ENCODE measurements around the gene PDAP1.

Gene PDAP1

GRCh38 chr7:99404977-99405320 lies 3.4 kb downstream of the PDAP1 start:
- intact Hi-C loops (cut with DNase I; ENCODE audit: low total_unique reads) = no loop called here
- DNase-seq = no peak
- no peak overlapping the region for H3K4me3 ChIP-seq
- H3K36me3 ChIP-seq = peaks cover 33 to 50% (median 44%) of the 10 kb centered on the region in 3 donors
- H3K4me1 ChIP-seq = peaks cover 0 to 45% (median 38%) of the 10 kb centered on the region in 4 donors
- no peaks in the 10 kb centered on the region for H3K9me3 ChIP-seq
- no peaks in the 10 kb centered on the region for H3K27me3 ChIP-seq
- TF ChIP-seq, protein P1, sequence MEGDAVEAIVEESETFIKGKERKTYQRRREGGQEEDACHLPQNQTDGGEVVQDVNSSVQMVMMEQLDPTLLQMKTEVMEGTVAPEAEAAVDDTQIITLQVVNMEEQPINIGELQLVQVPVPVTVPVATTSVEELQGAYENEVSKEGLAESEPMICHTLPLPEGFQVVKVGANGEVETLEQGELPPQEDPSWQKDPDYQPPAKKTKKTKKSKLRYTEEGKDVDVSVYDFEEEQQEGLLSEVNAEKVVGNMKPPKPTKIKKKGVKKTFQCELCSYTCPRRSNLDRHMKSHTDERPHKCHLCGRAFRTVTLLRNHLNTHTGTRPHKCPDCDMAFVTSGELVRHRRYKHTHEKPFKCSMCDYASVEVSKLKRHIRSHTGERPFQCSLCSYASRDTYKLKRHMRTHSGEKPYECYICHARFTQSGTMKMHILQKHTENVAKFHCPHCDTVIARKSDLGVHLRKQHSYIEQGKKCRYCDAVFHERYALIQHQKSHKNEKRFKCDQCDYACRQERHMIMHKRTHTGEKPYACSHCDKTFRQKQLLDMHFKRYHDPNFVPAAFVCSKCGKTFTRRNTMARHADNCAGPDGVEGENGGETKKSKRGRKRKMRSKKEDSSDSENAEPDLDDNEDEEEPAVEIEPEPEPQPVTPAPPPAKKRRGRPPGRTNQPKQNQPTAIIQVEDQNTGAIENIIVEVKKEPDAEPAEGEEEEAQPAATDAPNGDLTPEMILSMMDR (IDR thresholded peaks at IDR 0.05) = no peak
- H3K27ac ChIP-seq = no peak overlapping the region

DNA sequence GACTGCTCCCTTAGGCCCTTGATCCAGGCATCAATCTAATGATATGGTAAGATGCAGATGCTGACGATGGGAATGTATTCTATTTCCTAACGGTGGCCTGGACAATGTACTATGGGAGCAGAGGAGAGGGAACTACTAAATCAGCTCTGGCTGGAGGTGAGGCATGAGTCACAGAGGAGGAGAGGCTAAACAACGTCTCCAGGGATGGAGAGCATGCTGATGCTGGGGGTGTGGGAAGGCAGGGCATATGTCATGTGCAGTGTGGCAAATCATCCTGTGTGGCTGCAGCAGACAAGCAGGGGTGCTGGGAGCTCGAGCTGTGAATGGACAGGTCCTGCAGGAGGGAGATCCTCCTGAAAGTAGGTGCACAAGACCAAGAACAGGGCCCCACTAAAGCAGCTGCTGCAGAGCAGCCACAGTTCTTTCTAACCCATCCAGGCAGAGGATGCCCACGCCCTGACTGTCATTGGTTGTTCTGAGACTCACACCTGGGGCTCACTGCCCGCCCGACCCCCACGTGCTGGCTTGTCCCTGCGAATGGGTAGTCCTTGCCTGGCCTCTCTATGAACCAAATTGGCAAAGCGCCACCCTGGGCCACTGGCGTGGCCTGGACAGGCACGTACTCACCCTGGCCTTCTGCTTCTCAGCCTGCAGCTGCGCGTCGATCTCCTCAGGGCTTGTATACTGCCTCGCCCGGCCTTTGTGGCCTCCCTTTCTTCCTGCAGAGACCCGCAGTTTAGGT lies 4.0 kb downstream of the PDAP1 start:
- H3K36me3 ChIP-seq = peaks cover 39 to 56% (median 49%) of the 10 kb centered on the region in 3 donors
- H3K27ac ChIP-seq = no peak overlapping the region
- no peaks in the 10 kb centered on the region for H3K27me3 ChIP-seq
- no peaks in the 10 kb centered on the region for H3K9me3 ChIP-seq
- DNase-seq = no peak
- intact Hi-C loops (cut with DNase I; ENCODE audit: low total_unique reads) = no loop called here
- TF ChIP-seq, protein P1 (IDR thresholded peaks at IDR 0.05) = no peak
- no peak overlapping the region for H3K4me3 ChIP-seq
- peaks cover 0 to 40% (median 32%) of the 10 kb centered on the region in 4 donors for H3K4me1 ChIP-seq

- Histone ChIP-seq H3K27me3 (no peaks in the 10 kb centered on the region), H3K27ac (no peak overlapping the region), H3K4me3 (no peak overlapping the region), H3K36me3 (peaks cover 42 to 62% (median 55%) of the 10 kb centered on the region in 3 donors), H3K9me3 (no peaks in the 10 kb centered on the region), H3K4me1 (peaks cover 0 to 39% (median 31%) of the 10 kb centered on the region in 4 donors)
- TF ChIP-seq, protein P1 (IDR thresholded peaks at IDR 0.05) = no peak
- intact Hi-C loops (cut with DNase I; ENCODE audit: low total_unique reads) = no loop called here
- no peak for DNase-seq
Observed at GRCh38 chr7:99403764-99404163, 4.6 kb downstream of the PDAP1 start.

DNA sequence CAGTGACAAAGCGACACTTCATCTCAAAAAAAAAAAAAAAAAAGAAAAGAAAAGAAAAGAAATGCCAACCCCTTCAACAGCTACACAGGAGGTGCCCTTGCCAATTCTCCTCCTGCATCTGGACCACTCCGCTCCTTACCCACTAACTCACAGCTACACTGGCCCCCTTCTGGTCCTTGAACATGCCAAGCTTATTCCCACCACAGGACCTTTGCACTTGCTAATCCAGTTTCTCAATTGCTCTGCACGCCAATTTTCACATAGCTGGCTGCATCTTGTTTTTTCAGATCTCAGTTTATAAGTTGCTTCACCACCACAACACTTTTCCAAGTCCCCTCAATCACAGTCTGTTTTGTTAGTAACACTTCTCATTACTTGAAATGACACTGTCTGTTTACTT lies 5.5 kb downstream of the PDAP1 start:
- DNase-seq = no peak
- TF ChIP-seq, protein P1 (IDR thresholded peaks at IDR 0.05) = no peak
- intact Hi-C loops (cut with DNase I; ENCODE audit: low total_unique reads) = no loop called here
- H3K9me3 ChIP-seq = no peaks in the 10 kb centered on the region
- H3K27me3 ChIP-seq = no peaks in the 10 kb centered on the region
- no peak overlapping the region for H3K4me3 ChIP-seq
- peaks cover 0 to 39% (median 31%) of the 10 kb centered on the region in 4 donors for H3K4me1 ChIP-seq
- H3K27ac ChIP-seq = no peak overlapping the region
- peaks cover 46 to 71% (median 58%) of the 10 kb centered on the region in 3 donors for H3K36me3 ChIP-seq

GRCh38 chr7:99399597-99399996 lies 8.8 kb downstream of the PDAP1 start:
- Histone ChIP-seq H3K4me3 (no peak overlapping the region), H3K27me3 (no peaks in the 10 kb centered on the region), H3K4me1 (peaks cover 0 to 16% (median 5%) of the 10 kb centered on the region in 4 donors), H3K36me3 (peaks cover 57 to 96% (median 78%) of the 10 kb centered on the region in 3 donors), H3K9me3 (no peaks in the 10 kb centered on the region), H3K27ac (no peak overlapping the region)
- TF ChIP-seq, protein P1 (IDR thresholded peaks at IDR 0.05) = no peak
- intact Hi-C loops (cut with DNase I; ENCODE audit: low total_unique reads) = no loop called here
- DNase-seq = no peak

All from tibial artery (tissue), 4 donors.